ENCODE measurements around the gene MSANTD1.

The MSANTD1 gene

GRCh38 chr4:3251691-3252479 lies 2.9 kb downstream of the MSANTD1 start:
- H3K4me3 ChIP-seq (ENCODE audit: low read depth, low read length, poor library complexity, severe bottlenecking), result no peak overlapping the region
- no peaks in the 10 kb centered on the region for H3K4me1 ChIP-seq (ENCODE audit: insufficient read depth, low read length, severe bottlenecking)
- H3K79me2 ChIP-seq (ENCODE audit: insufficient read depth, low read length), result no peaks in the 10 kb centered on the region
- H3K4me2 ChIP-seq (ENCODE audit: low read length), result no peak overlapping the region
- H3K36me3 ChIP-seq (ENCODE audit: insufficient read depth, low read length), result no peaks in the 10 kb centered on the region
- no peak overlapping the region for H3K9ac ChIP-seq (ENCODE audit: low read length)
- no peak overlapping the region for H2AFZ ChIP-seq (ENCODE audit: low read length)
- H3K27ac ChIP-seq (ENCODE audit: low read depth, low read length, poor library complexity, severe bottlenecking), result no peak overlapping the region
- no peak for TF ChIP-seq CTCF (IDR thresholded peaks at IDR 0.05; ENCODE audit: low read length)
- no peak for TF ChIP-seq EZH2 (IDR thresholded peaks at IDR 0.05; ENCODE audit: borderline replicate concordance, low read length)
- H3K9me3 ChIP-seq (ENCODE audit: low read length), result no peaks in the 10 kb centered on the region
- no peaks in the 10 kb centered on the region for H4K20me1 ChIP-seq (ENCODE audit: insufficient read depth, low read length)
- H3F3A ChIP-seq (ENCODE audit: insufficient read depth, low read length), result no peaks in the 10 kb centered on the region
- no peaks in the 10 kb centered on the region for H3K9me2 ChIP-seq (ENCODE audit: low read depth, low read length)
- H3K27me3 ChIP-seq (ENCODE audit: insufficient read depth, low read length), result no peaks in the 10 kb centered on the region

- Histone ChIP-seq H3K4me2 (ENCODE audit: low read length) (no peak overlapping the region), H3K9me3 (ENCODE audit: low read length) (no peaks in the 10 kb centered on the region), H3K4me3 (ENCODE audit: low read depth, low read length, poor library complexity, severe bottlenecking) (no peak overlapping the region), H3K79me2 (ENCODE audit: insufficient read depth, low read length) (no peaks in the 10 kb centered on the region), H4K20me1 (ENCODE audit: insufficient read depth, low read length) (no peaks in the 10 kb centered on the region), H3K9ac (ENCODE audit: low read length) (no peak overlapping the region), H3K4me1 (ENCODE audit: insufficient read depth, low read length, severe bottlenecking) (no peaks in the 10 kb centered on the region), H3K9me2 (ENCODE audit: low read depth, low read length) (no peaks in the 10 kb centered on the region), H3K27me3 (ENCODE audit: insufficient read depth, low read length) (no peaks in the 10 kb centered on the region), H3K36me3 (ENCODE audit: insufficient read depth, low read length) (no peaks in the 10 kb centered on the region), H3F3A (ENCODE audit: insufficient read depth, low read length) (no peaks in the 10 kb centered on the region), H2AFZ (ENCODE audit: low read length) (no peak overlapping the region), H3K27ac (ENCODE audit: low read depth, low read length, poor library complexity, severe bottlenecking) (no peak overlapping the region)
- no peak for TF ChIP-seq CTCF (IDR thresholded peaks at IDR 0.05; ENCODE audit: low read length)
- TF ChIP-seq EZH2 (IDR thresholded peaks at IDR 0.05; ENCODE audit: borderline replicate concordance, low read length), result no peak
Observed at GRCh38 chr4:3252480-3252828, 3.5 kb downstream of the MSANTD1 start.

- Histone ChIP-seq H3K27ac (ENCODE audit: low read depth, low read length, poor library complexity, severe bottlenecking) (no peak overlapping the region), H3F3A (ENCODE audit: insufficient read depth, low read length) (no peaks in the 10 kb centered on the region), H3K9ac (ENCODE audit: low read length) (no peak overlapping the region), H3K4me2 (ENCODE audit: low read length) (no peak overlapping the region), H3K4me3 (ENCODE audit: low read depth, low read length, poor library complexity, severe bottlenecking) (no peak overlapping the region), H3K9me3 (ENCODE audit: low read length) (no peaks in the 10 kb centered on the region), H3K79me2 (ENCODE audit: insufficient read depth, low read length) (no peaks in the 10 kb centered on the region), H3K9me2 (ENCODE audit: low read depth, low read length) (no peaks in the 10 kb centered on the region), H3K36me3 (ENCODE audit: insufficient read depth, low read length) (no peaks in the 10 kb centered on the region), H2AFZ (ENCODE audit: low read length) (no peak overlapping the region), H4K20me1 (ENCODE audit: insufficient read depth, low read length) (no peaks in the 10 kb centered on the region), H3K4me1 (ENCODE audit: insufficient read depth, low read length, severe bottlenecking) (no peaks in the 10 kb centered on the region), H3K27me3 (ENCODE audit: insufficient read depth, low read length) (no peaks in the 10 kb centered on the region)
- TF ChIP-seq CTCF (IDR thresholded peaks at IDR 0.05; ENCODE audit: low read length) (no peak), EZH2 (IDR thresholded peaks at IDR 0.05; ENCODE audit: borderline replicate concordance, low read length) (no peak)
Observed at GRCh38 chr4:3252831-3253641, 4.1 kb downstream of the MSANTD1 start.
